Mesothelial cell of epicardium (in vitro differentiated cells): Measurements from ENCODE around the gene SERPINF2. TPM values are rescaled to one million over a fixed set of nuclear protein-coding genes. Genes with fewer than 3 reads are reported as not detected.
"Not testable (repeated sequence)": the region's sequence is repeated elsewhere in the genome, so short reads cannot be mapped to it uniquely, and the experiment has no call there.

Experiments used
- DNase-seq, 2 experiments: peaks; one replicate each; pipeline ENCODE4 v3.0.0; 2021; ENCODE audit warnings: low spot score in 2 of 2; ENCODE audit not compliant: unreplicated experiment in 2 of 2
- H3K27ac Mint-ChIP-seq: 2 replicates; pipeline ENCODE4 v1.8.0; 2021; ENCODE audit warnings: mixed read lengths
- H3K27me3 Mint-ChIP-seq: 2 replicates; pipeline ENCODE4 v1.8.0; 2021; ENCODE audit warnings: low read depth, mixed read lengths
- H3K36me3 Mint-ChIP-seq: 2 replicates; pipeline ENCODE4 v1.8.0; 2021; ENCODE audit warnings: mixed read lengths
- H3K4me1 Mint-ChIP-seq: 2 replicates; pipeline ENCODE4 v1.8.0; 2021; ENCODE audit warnings: mixed read lengths
- H3K4me3 Mint-ChIP-seq: 2 replicates; pipeline ENCODE4 v1.8.0; 2021; ENCODE audit warnings: mild to moderate bottlenecking, moderate library complexity, mixed read lengths
- H3K9me3 Mint-ChIP-seq: 2 replicates; pipeline ENCODE4 v1.8.0; 2021; ENCODE audit warnings: mixed read lengths
- total RNA-seq: library from RNA; stranded (reverse); gene quantifications from 3 replicates; pipeline ENCODE4 v1.2.1, GENCODE V29; 2021
- TF ChIP-seq, protein P1 (sequence below): fragments of 200-600 bp; sonication (generic); IDR thresholded peaks from one replicate; pipeline ENCODE4 v1.5.0; 2021; ENCODE audit warnings: antibody characterized with exemption; ENCODE audit not compliant: unreplicated experiment

The SERPINF2 gene
- total RNA-seq, 1 donor from 2014 or later = 0.63 TPM

DNA sequence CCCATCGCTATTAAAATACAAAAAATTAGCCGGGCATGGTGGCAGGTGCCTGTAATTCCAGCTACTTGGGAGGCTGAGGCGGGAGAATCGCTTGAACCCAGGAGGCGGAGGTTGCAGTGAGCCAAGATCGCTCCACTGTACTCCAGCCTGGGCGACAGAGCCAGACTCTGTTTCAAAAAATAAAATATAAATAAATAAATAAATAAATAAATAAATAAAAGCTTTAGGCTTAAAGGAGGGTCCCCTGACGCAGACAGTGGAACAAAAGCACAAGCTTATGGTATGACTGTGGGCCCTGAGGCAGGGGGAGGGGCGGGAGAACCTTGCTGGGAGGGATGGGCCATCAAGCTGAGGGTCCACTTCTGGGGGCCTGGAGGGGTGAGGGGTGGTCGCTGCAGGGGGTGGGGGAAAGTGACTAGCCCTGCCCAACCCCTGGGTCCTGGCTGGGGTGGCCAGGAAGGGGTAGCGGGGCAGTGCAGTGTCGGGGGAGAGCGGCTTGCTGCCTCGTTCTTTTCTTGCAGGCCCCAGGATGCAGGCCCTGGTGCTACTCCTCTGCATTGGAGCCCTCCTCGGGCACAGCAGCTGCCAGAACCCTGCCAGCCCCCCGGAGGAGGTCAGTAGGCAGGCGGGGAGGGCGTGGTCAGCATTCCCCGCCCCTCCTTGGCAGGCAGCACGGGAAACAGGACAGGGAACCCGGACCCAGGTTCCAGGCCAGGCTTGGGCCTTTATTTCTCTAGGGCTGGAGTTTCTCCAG is 23.9 kb downstream of the SERPINF2 start:
- DNase-seq = no peak
- Mint-ChIP-seq H3K27ac (no peak overlapping the region), H3K36me3 (peaks cover 3% of the 10 kb centered on the region), H3K4me1 (peaks cover 35% of the 10 kb centered on the region), H3K27me3 (no peaks in the 10 kb centered on the region), H3K9me3 (no peaks in the 10 kb centered on the region), H3K4me3 (no peak overlapping the region)
- TF ChIP-seq, protein P1, sequence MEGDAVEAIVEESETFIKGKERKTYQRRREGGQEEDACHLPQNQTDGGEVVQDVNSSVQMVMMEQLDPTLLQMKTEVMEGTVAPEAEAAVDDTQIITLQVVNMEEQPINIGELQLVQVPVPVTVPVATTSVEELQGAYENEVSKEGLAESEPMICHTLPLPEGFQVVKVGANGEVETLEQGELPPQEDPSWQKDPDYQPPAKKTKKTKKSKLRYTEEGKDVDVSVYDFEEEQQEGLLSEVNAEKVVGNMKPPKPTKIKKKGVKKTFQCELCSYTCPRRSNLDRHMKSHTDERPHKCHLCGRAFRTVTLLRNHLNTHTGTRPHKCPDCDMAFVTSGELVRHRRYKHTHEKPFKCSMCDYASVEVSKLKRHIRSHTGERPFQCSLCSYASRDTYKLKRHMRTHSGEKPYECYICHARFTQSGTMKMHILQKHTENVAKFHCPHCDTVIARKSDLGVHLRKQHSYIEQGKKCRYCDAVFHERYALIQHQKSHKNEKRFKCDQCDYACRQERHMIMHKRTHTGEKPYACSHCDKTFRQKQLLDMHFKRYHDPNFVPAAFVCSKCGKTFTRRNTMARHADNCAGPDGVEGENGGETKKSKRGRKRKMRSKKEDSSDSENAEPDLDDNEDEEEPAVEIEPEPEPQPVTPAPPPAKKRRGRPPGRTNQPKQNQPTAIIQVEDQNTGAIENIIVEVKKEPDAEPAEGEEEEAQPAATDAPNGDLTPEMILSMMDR = no peak

- TF ChIP-seq, protein P1 = no peak
- no peak overlapping the region for H3K27ac Mint-ChIP-seq
- H3K36me3 Mint-ChIP-seq = peaks cover 3% of the 10 kb centered on the region
- peaks cover 28% of the 10 kb centered on the region for H3K4me1 Mint-ChIP-seq
- no peaks in the 10 kb centered on the region for H3K27me3 Mint-ChIP-seq
- DNase-seq = no peak
- H3K9me3 Mint-ChIP-seq = no peaks in the 10 kb centered on the region
- no peak overlapping the region for H3K4me3 Mint-ChIP-seq
Observed at GRCh38 chr17:1767358-1767757, 24.7 kb downstream of the SERPINF2 start.

DNA sequence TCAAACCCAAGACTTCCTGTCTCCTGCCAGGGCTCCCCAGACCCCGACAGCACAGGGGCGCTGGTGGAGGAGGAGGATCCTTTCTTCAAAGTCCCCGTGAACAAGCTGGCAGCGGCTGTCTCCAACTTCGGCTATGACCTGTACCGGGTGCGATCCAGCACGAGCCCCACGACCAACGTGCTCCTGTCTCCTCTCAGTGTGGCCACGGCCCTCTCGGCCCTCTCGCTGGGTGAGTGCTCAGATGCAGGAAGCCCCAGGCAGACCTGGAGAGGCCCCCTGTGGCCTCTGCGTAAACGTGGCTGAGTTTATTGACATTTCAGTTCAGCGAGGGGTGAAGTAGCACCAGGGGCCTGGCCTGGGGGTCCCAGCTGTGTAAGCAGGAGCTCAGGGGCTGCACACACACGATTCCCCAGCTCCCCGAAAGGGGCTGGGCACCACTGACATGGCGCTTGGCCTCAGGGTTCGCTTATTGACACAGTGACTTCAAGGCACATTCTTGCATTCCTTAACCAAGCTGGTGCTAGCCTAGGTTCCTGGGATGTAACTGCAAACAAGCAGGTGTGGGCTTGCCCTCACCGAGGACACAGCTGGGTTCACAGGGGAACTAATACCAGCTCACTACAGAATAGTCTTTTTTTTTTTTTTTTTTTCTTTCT is 27.3 kb downstream of the SERPINF2 start:
- Mint-ChIP-seq H3K27me3 (no peaks in the 10 kb centered on the region), H3K9me3 (no peaks in the 10 kb centered on the region), H3K4me1 (peaks cover 15% of the 10 kb centered on the region), H3K27ac (peak overlapping the region; percentile 88), H3K4me3 (peak overlapping the region; percentile 13), H3K36me3 (peaks cover 5% of the 10 kb centered on the region)
- no peak for DNase-seq
- TF ChIP-seq, protein P1 = no peak

GRCh38 chr17:1773000-1773695 is 30.5 kb downstream of the SERPINF2 start:
- not testable (repeated sequence) for H3K27me3 Mint-ChIP-seq, H3K9me3 Mint-ChIP-seq, H3K4me3 Mint-ChIP-seq, DNase-seq
- H3K27ac Mint-ChIP-seq = peak overlapping the region; percentile 41
- peaks cover 16% of the 10 kb centered on the region for H3K36me3 Mint-ChIP-seq
- peaks cover 17% of the 10 kb centered on the region for H3K4me1 Mint-ChIP-seq

- H3K4me1 Mint-ChIP-seq = peaks cover 17% of the 10 kb centered on the region
- peaks cover 19% of the 10 kb centered on the region for H3K36me3 Mint-ChIP-seq
- no peaks in the 10 kb centered on the region for H3K9me3 Mint-ChIP-seq
- no peaks in the 10 kb centered on the region for H3K27me3 Mint-ChIP-seq
- DNase-seq = no peak
- H3K27ac Mint-ChIP-seq = peak overlapping the region; percentile 41
- TF ChIP-seq, protein P1 = no peak
- no peak overlapping the region for H3K4me3 Mint-ChIP-seq
Observed at GRCh38 chr17:1773696-1774181, 31.1 kb downstream of the SERPINF2 start.
